B cell (primary cell): ENCODE measurements around the gene RNF183. TPM values are rescaled to one million over a fixed set of nuclear protein-coding genes. Genes with fewer than 3 reads are reported as not detected.

Experiments used
- ATAC-seq: fragments of 200-7000 bp; cut with Tn5 transposase; one replicate; pipeline ENCODE4 v1.10.0; 2021; ENCODE audit warnings: low read depth, mild to moderate bottlenecking, moderate number of reproducible peaks, moderate library complexity
- CTCF ChIA-PET: fragments of 350-600 bp; sonication (Branson Sonifier 250); formaldehyde crosslinking; loops from one replicate; lab custom pipeline; 2021; ENCODE audit warnings: antibody characterized with exemption, inconsistent platforms; lab: Charles Lee
- POLR2A ChIA-PET: fragments of 350-600 bp; sonication (Branson Sonifier 250); formaldehyde crosslinking; loops from one replicate; lab custom pipeline; 2021; ENCODE audit warnings: antibody characterized with exemption; lab: Charles Lee
- DNase-seq: peaks from one replicate; pipeline ENCODE4 v3.0.0; 2013
- H2AFZ ChIP-seq: 2 replicates; pipeline ENCODE4 v1.6.1; 2012; ENCODE audit warnings: mild to moderate bottlenecking, low read depth, low read length; ENCODE audit not compliant: insufficient read depth, poor library complexity, severe bottlenecking
- H3K27ac ChIP-seq, 2 donors: 1 replicate in 1 of 2; 2 replicates in 1 of 2; pipeline ENCODE4 v1.5.1; 2012 to 2013; ENCODE audit warnings: low read length in 2 of 2, mild to moderate bottlenecking in 2 of 2, moderate library complexity in 1 of 2
- H3K27me3 ChIP-seq, 4 experiments: fragments of 200-600 bp in 1 of 4; sonication (generic) in 1 of 4; replicated peaks in 1 of 4; 1 replicate in 2 of 4; 2 replicates in 2 of 4; pipeline versions ENCODE4 v1.6.1 to v1.7.0; 2013 to 2016; ENCODE audit warnings: low read length in 3 of 4, mild to moderate bottlenecking in 2 of 4, mixed read lengths in 1 of 4, moderate library complexity in 1 of 4; ENCODE audit not compliant: insufficient read depth in 4 of 4, control insufficient read depth in 3 of 4; ENCODE audit errors: control extremely low read depth in 1 of 4
- H3K36me3 ChIP-seq, 2 experiments: replicated peaks in 1 of 2; 1 replicate in 1 of 2; 2 replicates in 1 of 2; pipeline versions ENCODE4 v1.6.1 to v1.7.1; 2013; ENCODE audit warnings: low read length in 1 of 2; ENCODE audit not compliant: insufficient read depth in 2 of 2, control insufficient read depth in 1 of 2; ENCODE audit errors: control extremely low read depth in 1 of 2, extremely low read depth in 1 of 2
- H3K4me1 ChIP-seq, 2 donors: fragments of 200-600 bp in 1 of 2; sonication (generic) in 1 of 2; 1 replicate in 1 of 2; 2 replicates in 1 of 2; pipeline versions ENCODE4 v1.5.1 to v1.6.1; 2013 to 2017; ENCODE audit warnings: low read length in 2 of 2; ENCODE audit not compliant: control insufficient read depth in 2 of 2, insufficient read depth in 2 of 2
- H3K4me2 ChIP-seq: replicated peaks from 2 replicates; pipeline ENCODE3; 2012; ENCODE audit warnings: mild to moderate bottlenecking, low read depth, low read length; ENCODE audit not compliant: poor library complexity, severe bottlenecking
- H3K4me3 ChIP-seq, 5 experiments: fragments of 200-600 bp in 1 of 5; sonication (generic) in 1 of 5; 1 replicate in 3 of 5; 2 replicates in 2 of 5; pipeline versions ENCODE4 v1.5.1 to v1.7.0; 2011 to 2016; ENCODE audit warnings: low read length in 4 of 5, mild to moderate bottlenecking in 4 of 5, low read depth in 2 of 5, control low read depth in 1 of 5, moderate library complexity in 1 of 5; ENCODE audit not compliant: insufficient read depth in 1 of 5; ENCODE audit errors: control extremely low read depth in 1 of 5, extremely low read depth in 1 of 5
- H3K79me2 ChIP-seq: fragments of 200-600 bp; sonication (generic); one replicate; pipeline ENCODE4 v1.6.0; 2016; ENCODE audit warnings: low read length; ENCODE audit not compliant: control insufficient read depth, insufficient read depth
- H3K9ac ChIP-seq: fragments of 200-600 bp; sonication (generic); 2 replicates; pipeline ENCODE4 v1.6.1; 2017; ENCODE audit warnings: mild to moderate bottlenecking, low read length, moderate library complexity
- H3K9me3 ChIP-seq, 3 donors: one replicate each; pipeline versions ENCODE4 v1.6.1 to v1.7.1; 2013; ENCODE audit warnings: low read length in 2 of 3; ENCODE audit not compliant: control insufficient read depth in 2 of 3, insufficient read depth in 1 of 3; ENCODE audit errors: control extremely low read depth in 1 of 3
- H4K20me1 ChIP-seq: 2 replicates; pipeline ENCODE4 v1.6.0; 2012; ENCODE audit warnings: mild to moderate bottlenecking, low read length; ENCODE audit not compliant: insufficient read depth, control insufficient read depth, poor library complexity, severe bottlenecking
- H3K27ac Mint-ChIP-seq: one replicate; pipeline ENCODE4 v1.8.0; 2021; ENCODE audit warnings: mixed read lengths
- H3K27me3 Mint-ChIP-seq: one replicate; pipeline ENCODE4 v1.8.0; 2021; ENCODE audit warnings: mixed read lengths
- H3K4me1 Mint-ChIP-seq: one replicate; pipeline ENCODE4 v1.8.0; 2021; ENCODE audit warnings: mixed read lengths
- H3K4me3 Mint-ChIP-seq: one replicate; pipeline ENCODE4 v1.8.0; 2021; ENCODE audit warnings: mixed read lengths
- H3K9me3 Mint-ChIP-seq: one replicate; pipeline ENCODE4 v1.8.0; 2022; ENCODE audit warnings: mixed read lengths; ENCODE audit not compliant: insufficient read depth
- CTCF ChIP-seq: fragments of 200-600 bp; IDR thresholded peaks from one replicate; pipeline ENCODE4 v1.8.0; 2022; ENCODE audit warnings: antibody characterized with exemption, mild to moderate bottlenecking
- EZH2 ChIP-seq: IDR thresholded peaks from 2 replicates; pipeline ENCODE4 v1.6.1; 2012; ENCODE audit warnings: borderline replicate concordance, low read depth, mild to moderate bottlenecking, moderate library complexity, low read length; ENCODE audit not compliant: insufficient read depth, poor library complexity, severe bottlenecking
- WGBS: methylation state at CpG from one replicate; pipeline ENCODE4 v1.1.5; 2013; ENCODE audit warnings: missing lambda C conversion rate; ENCODE audit not compliant: insufficient coverage; 5-methylcytosine and 5-hydroxymethylcytosine counted together
- intact Hi-C: fragments of 100-400 bp; cut with micrococcal nuclease; formaldehyde crosslinking; loops from one replicate; pipeline ENCODE4 v1.10.0; 2022
- polyA plus RNA-seq: library from polyadenylated mRNA; depleted of rRNA; stranded (reverse); fragments of >200 nt; gene quantifications from 2 replicates; pipeline ENCODE4 v1.2.3, GENCODE V29; 2012
- total RNA-seq, 2 donors: library from RNA; stranded (reverse); fragments of 120-200 nt in 1 of 2; gene quantifications; 1 replicate in 1 of 2; 2 replicates in 1 of 2; pipeline versions ENCODE4 v1.2.3 to v1.2.4, GENCODE V29; 2013 to 2022

The RNF183 gene
- total and polyA plus RNA-seq, 2 donors (not counting 1 experiment from before 2014, with no cell fraction given), result 0.04 TPM; not detected in 1

GRCh38 chr9:113261917-113262671 is 41.1 kb downstream of the RNF183 start:
- ATAC-seq, result no peak
- no peak overlapping the region for H3K4me2 ChIP-seq
- Mint-ChIP-seq H3K4me3 (no peak overlapping the region), H3K9me3 (no peaks in the 10 kb centered on the region), H3K27me3 (no peaks in the 10 kb centered on the region), H3K27ac (no peak overlapping the region), H3K4me1 (no peaks in the 10 kb centered on the region)
- no peaks in the 10 kb centered on the region for H4K20me1 ChIP-seq
- H3K9ac ChIP-seq, result no peak overlapping the region
- no peaks in the 10 kb centered on the region for H3K9me3 ChIP-seq
- no peaks in the 10 kb centered on the region for H3K4me1 ChIP-seq
- no peak overlapping the region for H3K4me3 ChIP-seq
- H3K27me3 ChIP-seq, result no peaks in the 10 kb centered on the region
- no peak for DNase-seq
- TF ChIP-seq EZH2 (no peak), CTCF (no peak)
- intact Hi-C loops, result no loop called here
- ChIA-PET CTCF (interaction anchor here (0.9 to 1.0 kb wide), 2 partner anchors 12 kb away, joined by 3 to 5 read pairs; no protein-coding TSS in a partner anchor), POLR2A (no interaction called here)
- H2AFZ ChIP-seq, result no peak overlapping the region
- no peak overlapping the region for H3K27ac ChIP-seq
- no CpG with 5 or more reads among the region's 1 CpG for WGBS
- H3K79me2 ChIP-seq, result no peaks in the 10 kb centered on the region
- peaks cover 0 to 18% of the 10 kb centered on the region in 2 experiments for H3K36me3 ChIP-seq

- Mint-ChIP-seq H3K4me3 (no peak overlapping the region), H3K4me1 (no peaks in the 10 kb centered on the region), H3K27me3 (no peaks in the 10 kb centered on the region), H3K9me3 (no peaks in the 10 kb centered on the region), H3K27ac (no peak overlapping the region)
- Histone ChIP-seq H3K27ac (no peak overlapping the region), H3K4me3 (no peak overlapping the region), H3K9ac (no peak overlapping the region), H3K79me2 (no peaks in the 10 kb centered on the region), H3K9me3 (no peaks in the 10 kb centered on the region), H3K4me1 (no peaks in the 10 kb centered on the region), H4K20me1 (no peaks in the 10 kb centered on the region), H3K36me3 (peaks cover 1 to 17% of the 10 kb centered on the region in 2 experiments), H3K4me2 (no peak overlapping the region), H2AFZ (no peak overlapping the region), H3K27me3 (no peaks in the 10 kb centered on the region)
- no CpG with 5 or more reads among the region's 1 CpG for WGBS
- ChIA-PET CTCF (interaction anchor here (0.9 kb wide), 1 partner anchor 324 kb away, joined by 3 read pairs; no protein-coding TSS in a partner anchor), POLR2A (interaction anchor here (0.5 kb wide), 1 partner anchor 138 kb away, joined by 9 read pairs; no protein-coding TSS in a partner anchor)
- no peak for DNase-seq
- intact Hi-C loops, result no loop called here
- no peak for ATAC-seq
- TF ChIP-seq EZH2, result no peak
- TF ChIP-seq CTCF, result no peak
Observed at GRCh38 chr9:113258282-113258681, 44.9 kb downstream of the RNF183 start.
